ENCODE measurements around the gene GPR143. TPM values are rescaled to one million over a fixed set of nuclear protein-coding genes. Genes with fewer than 3 reads are reported as not detected.
"Not testable (repeated sequence)": the region's sequence is repeated elsewhere in the genome, so short reads cannot be mapped to it uniquely, and the experiment has no call there.

Gene GPR143
- total RNA-seq, 1 donor from 2014 or later: not detected

- Mint-ChIP-seq H3K27ac (no peak within 1 kb of the TSS), H3K4me3 (peak within 1 kb of the TSS; percentile 32), H3K36me3 (ENCODE audit: low read depth) (no peaks in the 10 kb centered on the region), H3K27me3 (peaks cover 31% of the 10 kb centered on the region), H3K4me1 (no peaks in the 10 kb centered on the region), H3K9me3 (no peaks in the 10 kb centered on the region)
- intact Hi-C loops (cut with micrococcal nuclease): no loop called here
- DNase-seq: no peak
Measured at GRCh38 chrX:9785944-9786797, 20.5 kb upstream of the GPR143 start, which contains the start of gene SHROOM2. SHROOM2 (plus strand) TSS chrX:9786429; CDS start chrX:9786546, 117 bp downstream.

- Mint-ChIP-seq H3K27me3 (peaks cover 31% of the 10 kb centered on the region), H3K36me3 (ENCODE audit: low read depth) (no peaks in the 10 kb centered on the region), H3K4me1 (no peaks in the 10 kb centered on the region), H3K27ac (no peak overlapping the region), H3K4me3 (no peak overlapping the region), H3K9me3 (no peaks in the 10 kb centered on the region)
- intact Hi-C loops (cut with micrococcal nuclease): no loop called here
- no peak for DNase-seq
Measured at GRCh38 chrX:9785254-9785943, 19.8 kb upstream of the GPR143 start.

DNA sequence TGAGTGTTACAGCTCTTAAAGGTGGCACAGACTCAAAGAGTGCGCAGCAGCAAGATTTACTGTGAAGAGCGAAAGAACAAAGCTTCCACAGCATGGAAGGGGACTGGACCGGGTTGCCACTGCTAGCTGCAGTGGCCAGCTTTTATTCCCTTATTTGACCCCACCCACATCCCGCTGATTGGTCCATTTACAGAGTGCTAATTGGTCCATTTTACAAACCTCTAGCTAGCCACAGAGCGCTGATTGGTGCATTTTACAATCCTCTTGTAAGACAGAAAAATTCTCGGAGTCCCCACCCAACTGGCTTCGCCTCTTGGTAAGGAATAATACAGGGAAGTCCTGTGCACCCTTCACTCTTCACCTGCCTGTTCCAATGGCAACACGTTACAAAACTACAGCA, 18.7 kb upstream of the GPR143 start:
- Mint-ChIP-seq H3K9me3 (no peaks in the 10 kb centered on the region), H3K27ac (no peak overlapping the region), H3K4me1 (no peaks in the 10 kb centered on the region), H3K27me3 (peaks cover 31% of the 10 kb centered on the region), H3K36me3 (ENCODE audit: low read depth) (no peaks in the 10 kb centered on the region), H3K4me3 (no peak overlapping the region)
- DNase-seq: no peak
- intact Hi-C loops (cut with micrococcal nuclease): no loop called here

DNA sequence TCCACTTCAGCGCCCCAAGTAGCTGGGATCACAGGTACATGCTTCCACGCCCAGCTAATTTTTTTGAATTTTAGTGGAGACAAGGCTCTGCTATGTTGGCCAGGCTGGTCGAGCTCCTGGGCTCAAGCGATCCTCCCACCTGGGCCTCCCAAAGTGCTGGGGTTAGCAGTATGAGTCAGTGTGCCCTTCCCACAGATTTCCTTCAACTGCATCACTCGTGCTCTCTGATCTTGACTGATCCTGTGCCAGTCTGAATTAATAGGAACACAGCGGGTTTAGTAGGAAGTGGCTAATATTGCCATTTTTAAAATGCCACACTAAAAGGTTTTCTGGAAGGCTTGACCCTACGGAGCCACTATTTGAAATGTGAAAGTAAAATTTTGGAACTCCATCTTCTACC, 16.3 kb upstream of the GPR143 start:
- Mint-ChIP-seq H3K27ac (no peak overlapping the region), H3K36me3 (ENCODE audit: low read depth) (no peaks in the 10 kb centered on the region), H3K9me3 (no peaks in the 10 kb centered on the region), H3K27me3 (peaks cover 17% of the 10 kb centered on the region), H3K4me1 (no peaks in the 10 kb centered on the region), H3K4me3 (no peak overlapping the region)
- intact Hi-C loops (cut with micrococcal nuclease): no loop called here
- DNase-seq: no peak

- H3K4me3 Mint-ChIP-seq: no peak overlapping the region
- H3K36me3 Mint-ChIP-seq (ENCODE audit: low read depth): no peaks in the 10 kb centered on the region
- no peak overlapping the region for H3K27ac Mint-ChIP-seq
- DNase-seq: no peak
- H3K4me1 Mint-ChIP-seq: no peaks in the 10 kb centered on the region
- no peaks in the 10 kb centered on the region for H3K9me3 Mint-ChIP-seq
- H3K27me3 Mint-ChIP-seq: peaks cover 13% of the 10 kb centered on the region
- intact Hi-C loops (cut with micrococcal nuclease): no loop called here
Measured at GRCh38 chrX:9775930-9776329, 10.3 kb upstream of the GPR143 start.

DNA sequence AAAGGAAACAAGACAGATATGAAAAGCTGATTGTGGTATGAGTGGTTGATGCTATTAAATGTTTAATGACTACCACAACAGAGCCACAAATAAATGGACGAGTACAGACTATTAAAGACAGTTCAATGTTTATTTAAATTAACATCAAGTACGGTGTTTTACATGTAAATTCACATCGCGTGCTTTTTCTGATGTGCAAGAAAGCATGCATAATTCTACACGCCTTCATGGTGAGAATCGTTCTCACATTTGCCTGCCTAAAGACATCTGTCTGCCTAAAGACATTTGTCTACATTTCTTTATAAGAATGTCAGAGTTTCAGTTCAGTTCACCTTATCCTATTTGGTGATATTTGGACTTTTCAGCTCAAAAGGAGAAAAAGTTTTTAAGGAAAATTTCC, 7.3 kb upstream of the GPR143 start:
- Mint-ChIP-seq H3K27ac (no peak overlapping the region), H3K4me1 (peaks cover under 1% of the 10 kb centered on the region), H3K4me3 (no peak overlapping the region), H3K36me3 (ENCODE audit: low read depth) (no peaks in the 10 kb centered on the region), H3K27me3 (peaks cover 16% of the 10 kb centered on the region), H3K9me3 (no peaks in the 10 kb centered on the region)
- DNase-seq: no peak
- intact Hi-C loops (cut with micrococcal nuclease): no loop called here

DNA sequence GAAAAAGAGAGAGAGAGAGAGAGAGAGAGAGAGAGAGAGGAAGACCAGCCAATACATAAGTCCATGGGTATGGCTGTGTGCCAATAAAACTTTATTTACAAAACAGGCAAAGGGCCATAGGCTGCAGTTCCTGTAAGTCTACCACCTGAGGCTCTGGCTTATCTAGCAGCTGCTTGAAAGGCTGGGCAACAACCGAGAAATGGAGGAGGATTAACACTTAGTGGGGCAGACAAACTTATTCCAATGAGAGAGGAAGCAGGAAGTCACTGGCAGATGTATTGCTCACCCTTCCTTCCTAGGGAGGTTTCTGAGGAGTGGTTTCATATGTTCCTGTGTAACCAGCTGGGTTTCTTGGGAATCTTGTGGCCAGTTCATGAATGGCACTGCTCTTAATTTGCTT, 4.7 kb upstream of the GPR143 start:
- intact Hi-C loops (cut with micrococcal nuclease): no loop called here
- H3K4me1 Mint-ChIP-seq: peaks cover 2% of the 10 kb centered on the region
- DNase-seq: no peak
- peaks cover 16% of the 10 kb centered on the region for H3K27me3 Mint-ChIP-seq
- H3K4me3 Mint-ChIP-seq: no peak overlapping the region
- H3K27ac Mint-ChIP-seq: no peak overlapping the region
- no peaks in the 10 kb centered on the region for H3K36me3 Mint-ChIP-seq (ENCODE audit: low read depth)
- no peaks in the 10 kb centered on the region for H3K9me3 Mint-ChIP-seq

DNA sequence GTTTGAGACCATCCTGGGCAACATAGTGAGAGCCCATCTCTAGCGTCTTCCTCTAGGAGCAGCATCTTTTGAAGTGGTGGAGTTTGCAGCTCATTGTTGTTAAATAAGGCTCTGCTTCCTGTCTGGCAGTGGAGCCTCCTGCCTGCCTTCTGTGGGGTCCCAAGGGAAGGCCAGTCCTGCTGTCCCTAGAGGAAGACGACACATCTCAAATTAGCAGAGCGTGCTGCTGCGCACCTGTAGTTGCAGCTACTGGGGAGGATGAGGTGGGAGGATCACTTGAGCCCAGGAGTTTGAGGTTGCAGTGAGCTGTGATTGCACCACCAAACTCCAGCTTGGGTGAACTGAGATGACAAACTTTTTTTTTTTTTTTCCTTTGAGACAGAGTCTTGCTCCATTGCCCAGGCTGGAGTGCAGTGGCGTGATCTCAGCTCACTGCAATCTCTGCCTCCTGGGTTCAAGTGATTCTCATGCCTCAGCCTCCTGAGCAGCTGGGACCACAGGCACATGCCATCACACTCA, 2.7 kb upstream of the GPR143 start:
- H3K4me1 Mint-ChIP-seq; intact Hi-C loops (cut with micrococcal nuclease); H3K4me3 Mint-ChIP-seq; H3K27ac Mint-ChIP-seq; DNase-seq; H3K9me3 Mint-ChIP-seq; H3K36me3 Mint-ChIP-seq (ENCODE audit: low read depth): not testable (repeated sequence)
- H3K27me3 Mint-ChIP-seq: peaks cover 17% of the 10 kb centered on the region

DNA sequence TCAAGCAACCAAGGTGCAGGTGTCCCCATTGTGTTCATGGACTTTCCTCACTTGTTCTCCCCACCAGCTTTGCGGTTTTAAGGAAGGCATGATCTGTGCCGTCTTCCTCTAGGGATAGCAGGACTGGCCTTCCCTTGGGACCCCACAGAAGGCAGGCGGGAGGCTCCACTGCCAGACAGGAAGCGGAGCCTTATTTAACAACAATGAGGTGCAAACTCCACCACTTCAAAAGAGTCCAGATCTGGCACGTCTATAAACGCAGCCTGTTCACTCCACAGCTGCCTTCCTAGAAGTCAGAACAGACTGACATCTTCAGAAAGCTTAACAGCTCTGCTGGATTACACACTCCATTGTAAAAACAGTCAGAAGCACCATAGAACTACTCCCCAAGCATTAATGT, 1.7 kb upstream of the GPR143 start:
- Mint-ChIP-seq H3K9me3 (no peaks in the 10 kb centered on the region), H3K27ac (no peak overlapping the region), H3K36me3 (ENCODE audit: low read depth) (no peaks in the 10 kb centered on the region), H3K4me1 (peaks cover 2% of the 10 kb centered on the region), H3K27me3 (peaks cover 16% of the 10 kb centered on the region), H3K4me3 (no peak overlapping the region)
- intact Hi-C loops (cut with micrococcal nuclease): no loop called here
- no peak for DNase-seq

- peaks cover 16% of the 10 kb centered on the region for H3K27me3 Mint-ChIP-seq
- intact Hi-C loops (cut with micrococcal nuclease): no loop called here
- H3K4me3 Mint-ChIP-seq: no peak overlapping the region
- no peak for DNase-seq
- no peak overlapping the region for H3K27ac Mint-ChIP-seq
- H3K4me1 Mint-ChIP-seq: peaks cover 2% of the 10 kb centered on the region
- H3K36me3 Mint-ChIP-seq (ENCODE audit: low read depth): no peaks in the 10 kb centered on the region
- no peaks in the 10 kb centered on the region for H3K9me3 Mint-ChIP-seq
Measured at GRCh38 chrX:9765072-9765736, 443 bp downstream of the GPR143 start.

DNA sequence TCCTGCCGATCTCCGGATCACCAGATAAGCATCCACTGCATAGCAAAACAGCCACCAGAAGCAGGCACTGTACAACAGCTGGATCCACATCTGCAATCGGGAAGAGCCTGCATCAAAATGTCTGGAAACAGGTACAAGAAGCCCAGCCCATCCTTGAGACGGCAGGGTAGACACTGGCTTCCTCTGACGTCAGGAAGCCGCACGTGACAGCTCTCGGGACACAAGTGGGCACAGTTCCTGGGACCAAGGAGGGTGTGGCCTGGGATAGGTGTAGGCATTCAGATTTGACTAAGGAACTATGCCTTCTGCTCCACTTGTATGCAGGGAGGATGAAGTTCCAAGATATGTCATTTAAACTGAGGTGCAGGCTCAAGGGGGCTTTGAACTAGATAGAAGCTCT, 6.3 kb downstream of the GPR143 start:
- DNase-seq: no peak
- H3K4me3 Mint-ChIP-seq: no peak overlapping the region
- intact Hi-C loops (cut with micrococcal nuclease): no loop called here
- H3K27ac Mint-ChIP-seq: no peak overlapping the region
- H3K36me3 Mint-ChIP-seq (ENCODE audit: low read depth): no peaks in the 10 kb centered on the region
- H3K27me3 Mint-ChIP-seq: peaks cover 4% of the 10 kb centered on the region
- H3K9me3 Mint-ChIP-seq: no peaks in the 10 kb centered on the region
- H3K4me1 Mint-ChIP-seq: no peaks in the 10 kb centered on the region

GRCh38 chrX:9758021-9758638, 7.5 kb downstream of the GPR143 start:
- Mint-ChIP-seq H3K4me3 (no peak overlapping the region), H3K9me3 (no peaks in the 10 kb centered on the region), H3K27me3 (no peaks in the 10 kb centered on the region), H3K27ac (no peak overlapping the region), H3K4me1 (no peaks in the 10 kb centered on the region), H3K36me3 (ENCODE audit: low read depth) (no peaks in the 10 kb centered on the region)
- intact Hi-C loops (cut with micrococcal nuclease): no loop called here
- DNase-seq: no peak

GRCh38 chrX:9757366-9757765, 8.3 kb downstream of the GPR143 start:
- no peaks in the 10 kb centered on the region for H3K27me3 Mint-ChIP-seq
- H3K9me3 Mint-ChIP-seq: no peaks in the 10 kb centered on the region
- DNase-seq: no peak
- intact Hi-C loops (cut with micrococcal nuclease): no loop called here
- no peak overlapping the region for H3K4me3 Mint-ChIP-seq
- no peaks in the 10 kb centered on the region for H3K4me1 Mint-ChIP-seq
- H3K36me3 Mint-ChIP-seq (ENCODE audit: low read depth): no peaks in the 10 kb centered on the region
- no peak overlapping the region for H3K27ac Mint-ChIP-seq

All from activated CD4-positive, alpha-beta T cell treated with anti-CD3 and anti-CD28 coated beads, Interleukin-2, amount 10 ng/mL, durations not matched to agents 24 days and 14 days (primary cell).